Fibroblast of villous mesenchyme (primary cell): ENCODE measurements around the gene CPSF3. TPM values are rescaled to one million over a fixed set of nuclear protein-coding genes. Genes with fewer than 3 reads are reported as not detected.
A peak's percentile ranks its signal among the peaks of the same experiment; 100 is the strongest.

ENCODE experiments used
- DNase-seq: peaks from one replicate; pipeline ENCODE4 v3.0.0-alpha.2; 2010; ENCODE audit warnings: low read depth
- H3K4me3 ChIP-seq: 2 replicates; pipeline ENCODE4 v1.5.1; 2011; ENCODE audit warnings: low read depth, mild to moderate bottlenecking, low read length
- total RNA-seq: library from RNA; depleted of rRNA; stranded (reverse); fragments of >200 nt; gene quantifications from 2 replicates; pipeline ENCODE4 v1.2.3, GENCODE V29; 2012
- TF ChIP-seq, protein P1 (sequence below): IDR thresholded peaks from 2 replicates; pipeline ENCODE4 v1.5.1; 2012; ENCODE audit warnings: low read depth, mild to moderate bottlenecking, low read length; ENCODE audit not compliant: insufficient read depth

The CPSF3 gene
- 41.9 and 68.2 TPM in 2 replicates for total RNA-seq

DNA sequence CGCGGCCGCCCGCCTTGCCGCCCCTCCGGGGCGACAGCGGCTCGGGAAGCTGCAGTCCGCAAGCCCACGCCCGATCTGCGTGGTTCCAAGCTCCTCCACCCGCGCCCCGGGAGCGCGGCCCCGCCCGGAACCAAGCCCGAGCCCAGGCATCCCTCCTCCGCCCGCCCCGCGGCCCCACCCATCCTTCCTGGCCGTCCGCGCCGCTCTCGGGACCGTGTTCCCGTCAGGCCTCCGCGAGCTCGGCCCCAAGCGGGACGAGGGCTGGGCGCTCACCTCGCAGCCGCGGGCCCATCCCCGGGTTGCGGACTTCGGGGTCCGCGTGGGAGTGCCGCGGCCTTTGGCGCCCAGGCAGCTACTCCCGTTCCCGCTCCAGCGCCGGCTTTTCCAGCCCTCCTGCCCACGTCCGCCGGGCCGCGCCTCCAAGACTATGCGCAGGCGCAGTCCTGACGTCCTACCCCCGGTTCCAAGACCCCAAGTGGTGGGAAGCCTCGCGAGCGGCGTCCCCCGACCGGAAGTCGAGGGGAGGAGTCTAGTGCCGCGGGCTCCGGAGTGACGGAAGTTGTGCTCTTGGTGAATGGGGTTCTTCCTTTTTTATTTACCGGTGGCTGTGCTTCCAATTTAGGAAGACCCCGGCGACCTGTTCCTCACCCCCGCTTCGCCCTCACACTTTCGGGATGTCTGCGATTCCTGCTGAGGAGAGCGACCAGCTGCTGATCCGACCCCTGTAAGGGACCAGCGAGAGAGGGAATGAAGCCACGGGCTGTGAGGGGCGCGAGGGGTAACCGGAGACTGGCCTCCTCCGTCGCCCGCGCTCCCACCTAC lies at the start of gene CPSF3, which contains the start of gene ITGB1BP1:
Gene CPSF3, plus strand, starts transcription at position 555 of the 822 bp plus-strand sequence. Its CDS starts 120 bp downstream, at position 675.
Gene ITGB1BP1, minus strand, starts transcription at position 429 of the 822 bp plus-strand sequence. CDS start 4,831 bp downstream, outside the sequence.
- peak; percentile 98 for DNase-seq
- TF ChIP-seq, protein P1, sequence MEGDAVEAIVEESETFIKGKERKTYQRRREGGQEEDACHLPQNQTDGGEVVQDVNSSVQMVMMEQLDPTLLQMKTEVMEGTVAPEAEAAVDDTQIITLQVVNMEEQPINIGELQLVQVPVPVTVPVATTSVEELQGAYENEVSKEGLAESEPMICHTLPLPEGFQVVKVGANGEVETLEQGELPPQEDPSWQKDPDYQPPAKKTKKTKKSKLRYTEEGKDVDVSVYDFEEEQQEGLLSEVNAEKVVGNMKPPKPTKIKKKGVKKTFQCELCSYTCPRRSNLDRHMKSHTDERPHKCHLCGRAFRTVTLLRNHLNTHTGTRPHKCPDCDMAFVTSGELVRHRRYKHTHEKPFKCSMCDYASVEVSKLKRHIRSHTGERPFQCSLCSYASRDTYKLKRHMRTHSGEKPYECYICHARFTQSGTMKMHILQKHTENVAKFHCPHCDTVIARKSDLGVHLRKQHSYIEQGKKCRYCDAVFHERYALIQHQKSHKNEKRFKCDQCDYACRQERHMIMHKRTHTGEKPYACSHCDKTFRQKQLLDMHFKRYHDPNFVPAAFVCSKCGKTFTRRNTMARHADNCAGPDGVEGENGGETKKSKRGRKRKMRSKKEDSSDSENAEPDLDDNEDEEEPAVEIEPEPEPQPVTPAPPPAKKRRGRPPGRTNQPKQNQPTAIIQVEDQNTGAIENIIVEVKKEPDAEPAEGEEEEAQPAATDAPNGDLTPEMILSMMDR, result no peak
- peak within 1 kb of the TSS; percentile 90 for H3K4me3 ChIP-seq

DNA sequence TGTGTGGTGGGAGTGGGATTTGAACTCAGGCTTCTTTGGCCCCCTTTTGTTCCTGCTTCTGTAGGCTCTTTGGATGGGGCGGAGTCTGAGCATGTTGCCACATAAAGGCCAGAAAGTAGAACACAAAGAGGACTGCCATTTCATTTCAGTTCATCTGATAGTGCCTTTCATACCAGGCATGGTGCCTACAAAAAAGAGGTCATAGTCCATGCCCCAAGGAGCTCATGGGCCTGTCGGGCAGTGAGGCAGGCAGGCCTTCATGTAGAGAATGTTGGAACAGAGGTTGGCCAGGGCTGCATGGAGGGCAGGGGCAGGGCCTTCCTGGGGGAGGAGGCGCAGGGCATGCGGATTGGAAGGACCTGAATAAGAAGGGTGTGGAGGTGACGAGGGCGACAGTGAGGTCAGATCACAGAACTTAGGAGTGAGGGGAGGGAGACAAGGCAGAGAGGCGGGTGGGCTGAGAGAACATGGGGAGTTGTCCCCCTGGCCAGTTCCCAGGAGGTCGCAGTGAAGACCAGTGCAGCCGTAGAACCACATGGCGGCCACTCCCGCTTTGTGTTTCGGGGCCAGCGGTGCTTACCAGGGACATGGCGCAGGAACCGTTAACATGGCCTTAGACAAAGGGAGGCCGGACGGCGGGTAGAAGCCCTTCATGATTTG lies 49.3 kb upstream of the CPSF3 start:
- DNase-seq, result no peak
- H3K4me3 ChIP-seq, result no peak overlapping the region
- TF ChIP-seq, protein P1, result no peak

GRCh38 chr2:9375857-9376428 lies 47.5 kb upstream of the CPSF3 start:
- DNase-seq, result no peak
- TF ChIP-seq, protein P1, result no peak
- no peak overlapping the region for H3K4me3 ChIP-seq

- H3K4me3 ChIP-seq, result no peak overlapping the region
- peak; percentile 67 for DNase-seq
- TF ChIP-seq, protein P1, result no peak
These were observed 45.9 kb upstream of the CPSF3 start for GRCh38 chr2:9377461-9378097.

- H3K4me3 ChIP-seq, result no peak overlapping the region
- DNase-seq, result peak; percentile 92
- TF ChIP-seq, protein P1, result no peak
These were observed 44.7 kb upstream of the CPSF3 start for GRCh38 chr2:9378433-9379390.
